GM18517 (cell line): ENCODE data around the gene MAGI2.

Source experiments
- ATAC-seq: cut with Tn5 transposase; IDR thresholded peaks from one replicate; pipeline ENCODE4 v1.9.1; 2021; ENCODE audit warnings: mild to moderate bottlenecking, moderate library complexity; ENCODE audit not compliant: unreplicated experiment

The MAGI2 gene

DNA sequence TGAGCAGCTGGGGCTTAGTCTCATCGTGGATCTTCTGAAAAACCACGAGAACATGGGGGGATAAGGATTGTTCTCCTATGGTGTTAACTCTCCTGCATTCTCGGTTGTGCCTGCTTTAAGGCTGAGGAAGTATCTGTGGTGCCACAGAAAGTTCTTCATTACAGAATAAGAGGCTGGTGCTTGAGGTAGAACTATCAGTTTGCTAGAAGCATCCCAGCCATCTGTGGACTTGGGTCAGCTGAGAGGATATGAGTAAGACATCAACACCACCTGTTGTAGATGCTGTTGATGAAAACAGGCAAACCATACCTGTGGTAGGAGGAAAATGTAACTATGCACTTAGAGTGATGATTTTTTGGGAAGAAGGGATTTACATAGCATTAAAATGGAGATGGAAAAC lies 1238.3 kb downstream of the MAGI2 start:
- no peak for ATAC-seq

DNA sequence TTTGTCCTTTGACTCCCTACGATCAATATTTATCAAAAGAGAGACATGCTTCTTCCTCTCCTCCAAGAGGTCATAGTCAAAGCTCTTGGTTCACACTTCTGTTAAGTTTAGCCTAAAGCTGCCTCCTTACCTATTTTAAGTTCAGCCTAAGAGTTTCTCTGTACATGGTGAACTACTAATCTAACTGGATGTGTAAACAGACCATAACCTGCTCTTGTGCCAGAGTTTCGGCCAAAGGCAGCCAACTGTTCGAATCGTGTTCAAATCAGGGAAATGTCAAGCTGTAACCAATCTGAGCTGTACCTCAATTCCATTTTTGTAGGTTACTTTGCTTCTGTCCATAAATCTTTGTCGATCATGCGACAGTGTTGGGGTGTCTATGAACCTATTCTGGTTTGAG lies 1240.1 kb downstream of the MAGI2 start:
- no peak for ATAC-seq

DNA sequence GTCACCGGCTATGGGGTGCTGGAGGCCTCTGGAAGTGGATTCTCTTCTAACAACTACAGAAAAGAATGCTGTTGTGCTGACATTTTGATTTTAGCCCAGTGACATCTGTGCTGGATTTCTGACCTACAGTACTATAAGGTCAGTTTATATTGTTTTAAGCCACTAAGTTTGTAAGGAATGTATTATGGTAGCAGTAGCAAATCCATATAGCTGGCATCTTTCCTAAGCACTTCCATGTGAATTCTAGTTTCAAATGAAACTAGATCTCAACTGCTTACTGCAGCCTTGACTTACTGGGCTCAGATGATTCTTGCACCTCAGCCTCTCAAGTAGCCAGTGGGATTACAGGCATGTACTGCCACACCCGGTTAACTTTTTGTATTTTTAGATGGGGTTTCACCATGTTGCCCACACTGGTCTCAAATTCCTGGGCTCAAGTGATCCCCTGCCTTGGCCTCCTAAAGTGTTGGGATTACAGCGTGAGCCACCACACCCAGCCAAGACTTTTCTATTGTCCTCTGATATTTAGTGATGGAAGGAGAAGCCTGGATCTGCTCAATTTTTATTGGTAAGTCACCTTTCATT lies 1240.9 kb downstream of the MAGI2 start:
- no peak for ATAC-seq

DNA sequence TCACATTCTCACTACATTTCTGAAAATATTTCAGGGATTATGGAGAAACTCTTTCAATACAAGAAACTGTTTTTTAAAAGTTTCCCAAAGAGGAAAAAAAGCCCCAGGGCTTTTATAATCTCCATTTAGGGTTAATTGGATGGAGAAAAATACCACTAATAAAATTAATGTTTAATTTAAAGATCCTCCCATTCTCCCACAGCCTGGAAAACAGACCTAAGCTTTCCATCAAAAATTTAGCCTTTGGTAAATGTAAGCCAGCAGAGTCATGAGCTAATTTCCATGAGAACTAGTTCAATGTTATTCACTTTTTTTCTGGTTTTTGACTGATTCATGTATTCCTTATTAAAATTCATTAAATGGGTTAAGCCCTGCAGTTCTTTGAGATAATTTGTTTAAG lies 1246.2 kb downstream of the MAGI2 start:
- no peak for ATAC-seq

DNA sequence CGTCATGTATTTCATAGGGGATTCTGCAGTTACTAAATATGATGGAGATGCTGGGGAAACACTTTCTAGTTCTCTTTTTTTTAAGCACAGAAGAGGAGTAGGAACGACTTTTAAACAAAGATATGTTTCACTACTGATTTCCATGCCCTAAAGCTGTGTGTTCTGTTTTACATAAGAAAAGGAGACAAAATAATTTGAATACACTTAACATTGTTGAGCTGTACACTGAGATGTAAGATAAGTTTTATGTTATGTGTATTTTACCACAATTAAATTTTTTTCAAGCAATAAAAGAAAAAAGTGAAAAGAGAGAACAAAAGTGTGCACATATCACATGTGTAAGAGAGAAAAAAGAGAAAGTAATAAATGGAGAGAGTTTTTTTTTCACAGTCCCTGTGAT lies 1246.7 kb downstream of the MAGI2 start:
- no peak for ATAC-seq

DNA sequence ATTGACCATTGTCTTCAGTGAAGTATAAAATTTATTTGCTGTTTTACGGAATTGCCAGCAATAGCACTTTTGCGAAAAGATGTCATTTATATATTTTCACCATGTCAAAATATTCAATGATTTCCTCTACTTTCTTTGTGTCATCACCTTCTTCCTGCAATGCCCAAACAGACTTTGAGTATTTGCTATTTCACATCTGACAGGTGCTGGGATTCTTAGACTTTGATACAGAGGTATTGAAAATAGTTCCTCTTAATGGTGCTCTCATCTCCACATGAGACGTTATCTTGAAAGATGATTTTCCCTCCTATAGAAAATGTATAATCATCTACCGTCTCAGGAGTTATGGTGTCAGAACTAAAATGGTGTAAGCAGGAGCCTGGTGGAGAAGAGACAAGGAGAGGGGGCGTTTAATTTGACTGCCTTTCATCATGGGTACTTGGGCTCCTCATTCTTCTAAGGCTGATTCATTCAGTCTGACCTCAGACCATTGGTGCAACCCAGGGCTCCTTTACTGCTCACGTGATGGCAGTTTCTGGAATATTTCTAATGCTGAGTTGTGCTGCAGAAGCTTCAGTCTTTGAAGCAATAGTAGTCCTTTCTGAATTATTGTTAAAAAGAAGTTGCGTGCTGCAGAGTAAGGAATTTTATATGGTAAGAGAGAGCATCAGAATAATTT lies 1250.3 kb downstream of the MAGI2 start:
- no peak for ATAC-seq

DNA sequence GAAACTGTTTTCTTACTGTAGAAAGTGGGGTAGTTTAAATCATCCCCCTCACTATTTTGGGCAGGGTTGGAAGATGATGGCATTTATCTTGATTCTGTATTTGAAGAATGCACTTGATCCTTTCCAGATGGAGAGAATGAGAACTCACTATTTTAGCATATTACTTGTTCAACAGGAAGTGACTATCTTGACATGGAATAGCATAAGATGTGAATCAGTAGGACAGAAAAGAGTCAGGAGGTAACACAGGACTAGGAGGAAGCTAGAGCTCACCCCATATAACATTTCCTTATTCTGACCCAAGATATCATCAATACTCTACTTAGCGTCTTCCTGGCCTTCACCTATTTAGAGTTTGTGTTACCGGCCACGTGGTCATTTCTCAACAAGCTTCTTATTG lies 1254.7 kb downstream of the MAGI2 start:
- ATAC-seq, result no peak

DNA sequence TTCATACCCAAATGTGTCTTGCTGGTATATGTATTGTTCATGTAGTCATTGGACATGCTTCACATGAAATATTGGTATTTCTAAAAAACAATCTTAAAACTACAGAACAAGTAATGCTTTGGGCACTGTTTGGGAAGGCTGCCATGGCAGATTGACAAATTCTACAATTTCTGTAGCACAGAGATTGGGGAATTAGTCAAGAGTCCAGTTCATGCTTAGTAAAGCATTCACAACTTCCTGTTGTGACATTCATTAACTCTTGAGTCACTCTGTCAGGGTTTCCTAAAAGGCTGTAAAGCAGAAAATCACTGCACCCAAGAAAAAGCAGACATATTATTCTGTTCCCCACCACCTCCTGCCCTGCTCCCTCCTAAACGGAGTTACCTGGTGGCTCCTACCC lies 1256.0 kb downstream of the MAGI2 start:
- no peak for ATAC-seq

DNA sequence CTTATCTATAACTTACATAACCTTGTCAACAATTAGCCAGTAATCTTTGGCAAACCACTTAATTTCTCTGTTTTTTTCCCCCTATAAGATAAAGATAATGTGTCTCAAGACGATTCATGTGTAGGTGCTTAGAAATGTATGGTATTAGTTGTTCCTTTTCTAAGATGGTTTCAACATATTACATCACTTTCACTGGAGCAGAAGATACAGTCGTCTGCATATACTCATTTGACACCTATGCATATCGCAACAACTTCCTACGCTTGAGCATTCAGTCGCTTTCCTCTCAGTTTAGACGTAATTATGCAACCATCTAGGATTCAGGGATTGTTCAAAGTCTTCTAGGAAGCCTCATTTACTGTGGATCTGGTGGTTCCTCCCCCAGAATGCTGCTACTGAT lies 1258.2 kb downstream of the MAGI2 start:
- ATAC-seq, result no peak

DNA sequence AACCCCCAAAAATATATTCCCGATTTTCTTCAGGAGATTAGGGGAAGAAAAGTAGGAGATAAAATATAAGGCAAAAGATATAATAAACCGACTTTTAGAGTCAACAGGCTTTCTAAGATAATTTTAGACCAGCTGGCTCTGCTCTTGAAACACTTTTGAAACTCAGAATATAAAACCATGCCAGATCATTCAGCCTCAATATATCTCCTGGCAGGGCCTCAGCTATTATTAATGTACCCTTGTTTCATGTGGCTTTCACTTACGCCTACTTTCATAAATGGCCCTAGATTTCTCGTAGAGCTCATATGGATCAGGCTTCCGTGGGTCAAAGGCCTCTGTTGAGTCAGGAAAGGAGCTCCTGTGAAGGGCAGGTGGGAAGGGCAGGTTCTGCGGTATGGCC lies 1258.9 kb downstream of the MAGI2 start:
- no peak for ATAC-seq

DNA sequence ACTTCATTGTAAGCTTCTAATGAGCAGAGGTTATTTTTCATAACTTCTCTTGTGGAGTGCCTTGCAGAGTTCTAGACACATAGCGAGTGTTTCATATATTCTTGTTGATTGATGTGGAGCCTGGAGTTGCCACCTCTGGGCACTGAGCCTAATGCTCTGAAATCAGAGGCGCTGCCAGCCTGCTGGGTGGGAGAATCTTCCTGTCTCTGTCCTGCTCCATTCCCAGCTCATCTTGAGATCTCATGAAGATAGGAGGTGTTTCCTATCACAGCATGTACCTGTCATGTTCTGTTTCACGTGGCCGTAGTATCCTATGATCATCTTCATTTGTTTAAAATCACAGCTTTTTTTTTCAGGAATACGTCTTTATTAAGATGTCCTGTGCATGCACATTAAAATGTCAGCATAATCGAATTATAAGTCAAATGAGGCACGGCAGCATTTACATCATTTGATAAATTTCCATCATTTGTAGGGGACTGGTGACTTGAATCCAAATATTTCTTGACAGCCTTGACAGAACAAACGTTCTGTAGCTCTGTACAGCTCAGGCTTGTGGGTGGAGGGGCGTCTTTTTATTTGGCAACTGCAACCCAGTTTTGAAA lies 1261.9 kb downstream of the MAGI2 start:
- no peak for ATAC-seq

DNA sequence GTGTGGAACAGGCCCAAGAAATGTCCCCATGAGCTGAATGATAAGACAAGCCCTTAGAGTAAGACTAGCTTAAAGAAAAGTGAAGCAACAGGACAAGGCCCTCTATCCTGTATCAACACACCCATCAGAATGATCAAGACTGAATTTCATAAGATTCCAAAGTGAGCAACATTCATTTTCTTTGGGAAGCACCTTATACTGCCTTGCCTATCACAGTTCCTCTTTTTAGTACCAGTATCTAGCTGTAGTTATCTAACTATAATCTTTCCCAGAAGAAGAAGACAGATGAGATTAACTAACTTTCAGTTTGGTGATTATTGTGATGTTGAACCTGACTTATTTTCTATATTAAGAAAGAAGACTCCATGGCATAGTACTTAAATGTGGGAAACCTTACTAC lies 1263.7 kb downstream of the MAGI2 start:
- ATAC-seq, result no peak

DNA sequence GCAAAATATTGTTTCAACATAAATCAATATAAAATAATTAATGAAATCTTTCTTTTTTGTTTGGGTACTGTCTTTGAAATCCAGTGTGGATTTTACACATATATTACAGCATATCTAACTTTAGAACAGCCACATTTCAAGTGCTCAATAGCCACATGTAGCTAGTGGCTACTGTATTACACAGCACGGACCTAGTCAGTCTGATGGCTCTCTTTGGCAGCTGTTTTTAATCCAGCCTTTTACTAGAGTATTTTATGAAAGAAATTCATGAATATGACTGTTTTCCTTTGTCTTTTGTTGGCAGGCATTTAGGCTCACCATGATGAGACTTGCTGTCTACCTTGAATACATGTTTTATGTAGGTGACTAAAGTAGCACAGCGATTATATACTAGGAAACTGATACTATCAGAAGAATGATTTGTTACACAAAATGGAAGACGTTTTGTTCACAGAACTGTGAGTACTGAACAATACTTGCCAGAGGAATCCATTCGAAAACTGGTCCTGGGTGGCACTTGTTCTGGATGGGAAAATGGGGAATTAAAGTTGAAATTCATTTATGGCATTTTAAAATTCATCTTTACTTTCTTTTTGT lies 1268.2 kb downstream of the MAGI2 start:
- no peak for ATAC-seq

DNA sequence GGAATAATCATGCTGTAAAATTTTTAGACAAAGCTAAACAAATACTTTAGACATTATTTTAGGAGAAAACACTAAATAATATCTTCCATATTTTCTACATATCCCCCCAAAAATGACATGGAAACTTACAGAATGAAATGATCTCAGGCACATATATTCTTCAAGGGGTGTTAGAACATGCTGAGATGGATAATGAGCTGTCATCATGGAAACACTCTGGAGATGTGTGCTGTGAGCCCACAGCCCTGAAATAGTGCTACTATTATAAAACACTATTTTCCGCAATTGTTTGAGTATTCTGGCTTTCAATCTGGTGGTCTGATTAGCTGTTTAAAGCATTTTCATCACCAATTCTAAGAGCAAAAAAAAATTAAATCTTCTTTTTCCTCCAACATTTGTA lies 1269.2 kb downstream of the MAGI2 start:
- no peak for ATAC-seq

DNA sequence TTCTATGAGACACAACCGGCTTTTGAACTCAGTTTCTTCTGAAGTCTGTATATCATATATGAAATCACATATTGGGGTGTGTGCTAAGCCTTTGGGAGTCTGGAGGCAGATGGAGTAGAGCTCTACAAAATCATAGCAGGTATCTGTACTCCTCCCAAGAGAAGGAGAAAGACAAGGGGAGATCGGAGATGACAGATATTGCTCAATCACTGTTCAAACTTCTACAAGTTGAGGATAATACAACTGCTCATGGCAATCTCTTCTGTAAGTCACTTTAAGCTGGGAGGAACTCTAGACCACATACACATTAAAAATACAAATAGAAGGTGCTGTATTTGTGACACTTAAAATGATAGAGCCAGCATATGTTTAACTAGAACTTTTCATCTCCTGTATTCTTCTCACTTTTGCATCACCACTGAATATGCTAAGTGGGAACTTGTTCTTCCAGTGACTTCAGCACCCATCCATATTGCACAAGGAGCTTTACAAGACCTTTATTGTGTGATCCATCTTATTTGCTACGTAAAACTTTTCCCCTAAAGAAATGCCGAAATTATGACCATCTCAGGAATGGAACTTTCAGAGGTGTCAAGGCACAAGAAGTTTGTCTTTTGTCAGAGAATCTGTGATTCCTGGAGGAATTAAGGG lies 1273.5 kb downstream of the MAGI2 start:
- ATAC-seq, result no peak

DNA sequence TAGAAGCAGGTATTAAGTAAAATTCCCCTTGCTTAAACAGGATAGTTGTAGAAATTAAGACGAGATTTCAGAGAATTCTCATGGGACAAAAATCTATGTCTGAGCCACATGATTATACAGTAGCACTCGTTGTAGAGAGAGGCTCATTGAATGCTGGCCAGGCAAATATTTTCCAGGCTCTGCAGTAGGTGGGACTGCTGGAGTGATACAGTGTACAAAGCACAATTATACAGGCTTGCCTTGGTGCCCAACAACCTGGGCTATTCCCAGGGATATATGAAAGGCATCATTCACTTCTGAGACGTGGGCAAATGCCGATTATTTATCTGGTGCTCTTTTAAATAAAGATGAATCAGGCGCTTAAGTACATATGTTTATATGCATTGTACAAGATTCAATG lies 1274.3 kb downstream of the MAGI2 start:
- no peak for ATAC-seq

DNA sequence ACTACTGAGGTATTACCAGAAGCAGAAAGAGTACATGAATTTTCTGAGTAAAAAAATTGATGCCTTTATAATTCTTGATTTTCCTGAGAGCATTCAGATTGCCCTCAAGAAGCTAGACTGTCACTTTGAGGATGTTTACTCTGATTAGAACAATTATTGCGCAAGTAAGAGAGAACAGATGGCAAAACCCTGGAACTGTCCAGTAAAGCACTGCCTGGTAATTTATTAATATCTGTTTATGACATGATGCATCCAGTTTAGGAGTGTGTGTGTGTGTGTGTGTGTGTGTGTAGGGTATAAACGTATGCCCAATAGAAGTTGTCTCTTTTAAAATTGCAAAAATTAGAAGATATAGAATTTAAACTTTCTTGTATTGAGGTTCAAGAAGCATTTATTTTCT lies 1275.1 kb downstream of the MAGI2 start:
- no peak for ATAC-seq

DNA sequence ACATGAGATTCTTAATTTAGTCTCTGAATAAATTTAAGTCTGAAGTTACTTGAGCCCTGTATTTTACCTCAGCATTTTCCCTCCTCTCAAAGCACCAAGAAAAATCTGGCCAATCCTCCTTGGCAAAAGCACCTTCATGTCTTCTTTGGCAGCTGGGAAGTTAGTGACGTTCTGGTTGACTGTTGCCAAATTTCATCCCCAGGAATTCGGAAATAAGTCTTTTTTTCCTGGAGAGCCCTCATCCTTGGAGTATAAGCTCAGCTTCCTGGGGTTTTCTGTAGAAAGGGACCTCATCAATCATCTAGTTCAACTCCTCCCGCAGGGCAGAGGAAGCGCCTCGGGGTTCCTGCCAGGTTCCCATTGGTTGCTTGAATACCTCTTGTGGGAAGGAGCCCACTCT lies 1277.3 kb downstream of the MAGI2 start:
- no peak for ATAC-seq

DNA sequence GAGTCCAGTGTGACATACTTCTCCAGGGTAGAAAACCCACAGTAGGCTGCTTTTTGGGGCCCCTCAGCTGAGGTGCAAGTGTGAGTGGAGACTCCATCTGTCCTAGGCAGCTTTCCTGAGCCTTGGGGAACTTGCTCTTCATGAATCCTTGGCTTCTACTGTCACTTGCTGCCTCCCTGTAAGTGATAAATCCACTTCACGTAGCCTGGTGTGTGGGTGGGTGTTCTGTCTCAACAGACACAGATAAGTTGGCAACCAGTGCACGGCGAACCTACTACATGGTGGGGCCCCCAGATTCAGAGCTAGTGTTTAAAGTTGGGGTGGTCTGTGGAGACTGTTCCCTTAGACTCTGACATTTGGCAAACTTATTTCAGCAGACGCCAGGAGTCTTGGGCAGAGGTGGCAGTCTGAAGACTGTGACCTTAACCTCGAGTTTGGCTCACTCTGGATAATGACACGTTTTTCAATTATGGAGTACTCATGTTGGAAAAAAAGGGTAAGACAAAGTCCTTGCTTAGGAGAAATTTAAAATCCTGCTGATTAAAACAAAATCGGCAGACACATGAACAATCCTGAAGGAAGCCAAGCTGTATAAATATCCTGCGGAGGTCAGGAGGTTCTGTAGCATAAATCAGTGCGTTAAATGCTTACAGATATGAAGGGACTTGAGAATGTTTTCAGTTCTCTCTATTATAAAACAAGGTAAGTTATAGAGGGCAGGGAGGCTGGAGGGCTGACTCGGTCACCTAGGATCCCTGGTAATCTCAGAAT lies 1278.0 kb downstream of the MAGI2 start:
- ATAC-seq, result no peak

DNA sequence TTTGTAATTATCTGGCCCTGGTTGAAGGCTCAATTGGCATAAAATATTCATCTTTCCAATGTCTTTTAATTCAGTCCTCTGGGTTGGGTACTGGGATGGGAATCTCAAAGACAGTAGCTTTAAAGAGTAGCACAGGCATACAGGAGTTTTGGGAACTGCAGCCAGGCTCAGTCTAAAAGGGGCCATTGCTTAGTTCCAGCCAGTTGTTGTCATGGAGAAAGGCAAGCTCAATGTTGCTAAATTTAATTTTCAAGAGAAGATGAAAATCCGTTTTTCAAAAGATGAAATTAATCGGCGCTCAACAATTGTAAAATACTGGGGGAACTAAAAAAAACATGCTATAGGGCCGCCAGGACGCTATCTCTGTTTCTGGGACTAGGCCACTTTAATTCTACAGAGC lies 1279.8 kb downstream of the MAGI2 start:
- ATAC-seq, result no peak

DNA sequence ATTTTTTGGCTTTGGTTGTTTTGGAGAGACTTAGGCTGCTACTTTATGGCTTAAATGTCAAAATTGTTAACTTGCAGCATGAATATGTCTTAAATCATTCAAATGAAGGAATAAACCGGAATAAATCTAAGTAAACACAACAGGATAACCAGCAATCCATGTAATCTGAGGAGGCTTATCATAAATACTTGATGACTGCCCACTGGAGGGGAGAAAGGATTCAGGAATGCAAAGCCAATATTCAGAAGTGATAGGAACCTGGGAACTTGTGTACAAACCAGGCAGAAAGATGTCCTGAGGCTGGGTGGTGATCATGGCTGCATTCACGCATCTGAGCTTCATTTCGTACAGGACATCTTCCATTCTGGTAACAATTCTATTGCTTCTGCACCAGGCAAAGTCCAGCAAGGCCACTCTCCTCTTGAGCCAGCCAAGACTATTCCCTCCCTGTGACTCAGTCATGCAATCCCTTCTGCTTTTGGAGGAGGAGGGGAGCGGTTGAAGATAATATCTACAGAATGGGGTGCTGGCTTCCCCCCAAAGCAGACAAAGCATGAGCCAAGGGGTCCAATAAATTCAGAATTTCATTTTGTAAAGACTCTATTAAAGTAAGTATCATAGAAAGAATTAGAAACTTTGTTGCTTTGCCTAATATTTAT lies 1280.4 kb downstream of the MAGI2 start:
- ATAC-seq, result no peak
